ENCODE measurements around the gene TCEAL7.

The TCEAL7 gene

GRCh38 chrX:103369479-103369878 is 39.4 kb downstream of the TCEAL7 start:
- FAIRE-seq, result no peak

DNA sequence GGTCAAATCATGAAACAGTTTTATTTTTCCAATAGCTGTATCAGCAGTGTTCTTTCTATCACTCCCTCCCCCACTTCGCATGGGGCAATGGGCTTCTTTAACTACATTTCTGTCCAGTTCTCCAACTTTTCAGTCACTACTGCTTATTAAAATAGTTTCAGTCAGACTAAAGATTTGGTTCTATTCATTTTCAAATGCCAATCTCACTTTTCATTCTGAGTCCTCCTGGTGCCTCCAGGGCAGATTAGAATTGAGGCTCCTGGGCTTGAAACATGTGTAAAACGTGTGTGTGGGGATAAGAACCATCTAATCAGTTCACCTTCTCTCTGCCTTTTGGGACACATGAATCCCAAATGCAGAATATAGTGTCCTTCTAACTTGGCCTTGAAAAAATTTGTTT is 42.8 kb downstream of the TCEAL7 start:
- FAIRE-seq, result no peak

- FAIRE-seq, result no peak
These were observed 43.5 kb downstream of the TCEAL7 start for GRCh38 chrX:103373581-103373980.

DNA sequence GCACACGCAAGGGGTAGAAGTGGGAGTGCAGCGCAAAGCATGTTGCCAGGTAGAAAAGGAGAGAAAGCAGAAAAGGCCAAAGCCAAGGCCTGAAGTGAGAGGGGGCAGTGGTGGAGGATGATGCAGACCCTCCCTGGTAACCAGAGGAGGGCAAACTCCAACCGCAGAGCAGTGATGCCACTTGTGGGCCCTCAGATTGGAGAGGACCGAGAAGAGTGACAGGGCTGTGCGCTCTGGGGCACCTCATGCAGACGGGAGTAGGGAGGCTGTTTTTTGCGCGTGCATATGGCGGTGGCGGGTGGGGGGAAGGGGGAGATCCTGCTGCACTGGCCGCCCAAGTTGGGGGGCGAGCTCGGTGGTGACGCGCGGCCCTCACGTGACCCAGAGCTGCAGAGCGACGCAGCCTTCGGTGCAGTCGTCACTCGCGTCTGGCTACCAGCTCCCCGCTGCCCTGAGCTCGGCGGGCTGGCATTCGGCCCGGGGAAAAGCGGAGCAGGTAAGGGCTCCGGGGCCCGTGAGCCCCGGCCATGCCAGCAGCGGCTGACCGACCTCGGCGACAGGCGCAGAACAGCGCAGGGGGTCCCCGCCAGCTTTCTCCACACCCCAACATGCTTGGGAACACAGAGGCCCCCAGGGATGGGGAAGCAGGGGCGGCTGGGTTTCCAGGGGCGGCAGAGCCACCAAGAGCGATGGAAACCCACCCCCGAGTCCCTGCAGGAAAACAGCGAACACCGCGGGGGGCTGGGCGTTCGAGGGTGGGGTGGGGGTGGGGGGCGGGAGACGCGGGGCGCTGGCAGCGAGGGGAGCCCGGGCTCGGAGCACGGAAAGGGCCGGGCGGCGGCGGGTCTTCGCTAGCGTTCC is 46.3 kb downstream of the TCEAL7 start, which contains the start of gene BEX3:
Gene BEX3, plus strand, starts transcription at position 421 of the 861 bp plus-strand sequence. CDS start 984 bp downstream, outside the sequence.
- FAIRE-seq, result no peak

- FAIRE-seq, result no peak
These were observed 46.9 kb downstream of the TCEAL7 start for GRCh38 chrX:103376979-103377324.

DNA sequence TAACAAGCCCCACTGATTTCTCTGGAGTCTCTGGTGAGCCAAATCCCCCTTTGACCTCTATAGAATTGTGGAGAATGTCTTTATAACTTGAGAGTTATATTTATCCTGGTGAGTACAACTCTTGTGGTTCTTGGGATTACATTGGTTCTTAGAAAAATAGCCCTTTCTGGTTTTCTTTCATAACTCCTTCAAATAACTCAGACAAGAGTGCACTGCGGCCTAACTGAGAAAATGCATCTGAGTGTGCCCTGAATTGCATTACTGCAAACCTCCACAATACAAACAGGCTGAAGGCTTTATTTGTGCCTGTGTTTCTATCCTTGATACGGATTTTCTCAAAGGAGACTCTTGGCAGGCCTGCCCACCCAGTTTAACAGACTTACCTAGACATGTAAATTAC is 49.0 kb downstream of the TCEAL7 start:
- no peak for FAIRE-seq

Measured in TTC549 (cell line).